Amniotic epithelial cell (primary cell): ENCODE measurements around the gene EMX2.
"Not testable (repeated sequence)": the region's sequence is repeated elsewhere in the genome, so short reads cannot be mapped to it uniquely, and the experiment has no call there.

Experiments used
- DNase-seq: peaks from one replicate; pipeline ENCODE4 v3.0.0-alpha.2; 2010; ENCODE audit warnings: low read depth

The EMX2 gene

GRCh38 chr10:117542706-117543224 is at the start of gene EMX2:
Gene EMX2, plus strand, starts transcription at chr10:117542746. Its CDS starts 522 bp downstream, at chr10:117543268.
- DNase-seq = no peak

GRCh38 chr10:117496031-117496430 is 46.5 kb upstream of the EMX2 start:
- DNase-seq = no peak

- peak; percentile 83 for DNase-seq
These were observed 45.9 kb upstream of the EMX2 start for GRCh38 chr10:117496616-117497028.

- no peak for DNase-seq
These were observed 44.8 kb upstream of the EMX2 start for GRCh38 chr10:117497736-117498135.

- DNase-seq = no peak
These were observed 43.1 kb upstream of the EMX2 start for GRCh38 chr10:117499248-117500105.

GRCh38 chr10:117500456-117500855 is 42.1 kb upstream of the EMX2 start:
- no peak for DNase-seq

GRCh38 chr10:117501460-117502035 is 41.0 kb upstream of the EMX2 start:
- no peak for DNase-seq

- no peak for DNase-seq
These were observed 39.9 kb upstream of the EMX2 start for GRCh38 chr10:117502421-117503243.

GRCh38 chr10:117503244-117504205 is 39.0 kb upstream of the EMX2 start:
- DNase-seq = no peak

- DNase-seq = no peak
These were observed 38.0 kb upstream of the EMX2 start for GRCh38 chr10:117504562-117504961.

- DNase-seq = not testable (repeated sequence)
These were observed 35.5 kb upstream of the EMX2 start for GRCh38 chr10:117507081-117507480.

- DNase-seq = no peak
These were observed 33.0 kb upstream of the EMX2 start for GRCh38 chr10:117509573-117509972.

GRCh38 chr10:117511601-117512390 is 30.8 kb upstream of the EMX2 start:
- no peak for DNase-seq

GRCh38 chr10:117514971-117515370 is 27.6 kb upstream of the EMX2 start:
- DNase-seq = no peak

- DNase-seq = no peak
These were observed 25.9 kb upstream of the EMX2 start for GRCh38 chr10:117516681-117517080.

GRCh38 chr10:117518246-117518645 is 24.3 kb upstream of the EMX2 start:
- no peak for DNase-seq

- DNase-seq = no peak
These were observed 23.3 kb upstream of the EMX2 start for GRCh38 chr10:117519286-117519685.

- no peak for DNase-seq
These were observed 22.7 kb upstream of the EMX2 start for GRCh38 chr10:117519879-117520278.

GRCh38 chr10:117530791-117531190 is 11.8 kb upstream of the EMX2 start:
- DNase-seq = no peak

- DNase-seq = no peak
These were observed 11.1 kb upstream of the EMX2 start for GRCh38 chr10:117531371-117532002.
